K562 (cell line): ENCODE results near the gene INHA. TPM values are rescaled to one million over a fixed set of nuclear protein-coding genes. Genes with fewer than 3 reads are reported as not detected.

ENCODE experiments used
- AFF1 ChIP-seq, 2 experiments: fragments of 450-650 bp; IDR thresholded peaks; 2 replicates each; pipeline ENCODE4 v1.6.1; 2018; ENCODE audit warnings: mild to moderate bottlenecking in 2 of 2, low read depth in 1 of 2; ENCODE audit not compliant: partially characterized antibody in 2 of 2
- CC2D1A ChIP-seq: fragments of 450-650 bp; IDR thresholded peaks from 2 replicates; pipeline ENCODE4 v1.6.1; 2017; ENCODE audit warnings: mild to moderate bottlenecking
- E2F4 ChIP-seq: sonication (generic); formaldehyde crosslinking; IDR thresholded peaks from 2 replicates; pipeline ENCODE4 v1.8.0; 2022; ENCODE audit warnings: mild to moderate bottlenecking, low read depth, missing genetic modification reagents
- GTF2F1 ChIP-seq: IDR thresholded peaks from 2 replicates; pipeline ENCODE4 v1.6.1; 2011; ENCODE audit warnings: low read depth, low read length, improper control_type of control experiment
- GTF3C2 ChIP-seq: IDR thresholded peaks from 3 replicates; pipeline ENCODE4 v1.6.1; 2011; ENCODE audit warnings: borderline replicate concordance, mild to moderate bottlenecking, moderate library complexity; ENCODE audit not compliant: insufficient read length; ENCODE audit errors: extremely low read depth
- HDAC6 ChIP-seq: IDR thresholded peaks from 2 replicates; pipeline ENCODE4 v1.6.1; 2012; ENCODE audit warnings: low read depth, mild to moderate bottlenecking, control low read depth, inconsistent platforms, low read length, moderate library complexity
- HEY1 ChIP-seq: fragments of 250-450 bp; sonication (Bioruptor Pico); IDR thresholded peaks from 2 replicates; pipeline ENCODE4 v1.5.0; 2020; ENCODE audit warnings: mild to moderate bottlenecking, moderate library complexity, borderline replicate concordance
- HMG20B ChIP-seq: fragments of 250-450 bp; sonication (Bioruptor Pico); IDR thresholded peaks from 2 replicates; pipeline ENCODE4 v1.5.0; 2021; ENCODE audit warnings: mild to moderate bottlenecking
- NUFIP1 ChIP-seq: fragments of 450-650 bp; IDR thresholded peaks from 2 replicates; pipeline ENCODE4 v1.6.1; 2018; ENCODE audit not compliant: partially characterized antibody
- SRSF3 ChIP-seq: fragments of 200-400 bp; formaldehyde crosslinking; IDR thresholded peaks from 2 replicates; pipeline ENCODE4 v1.6.1; 2016; ENCODE audit warnings: mild to moderate bottlenecking, low read length, moderate library complexity; ENCODE audit not compliant: insufficient read depth
- ZBTB1 ChIP-seq: sonication (generic); formaldehyde crosslinking; IDR thresholded peaks from 2 replicates; pipeline ENCODE4 v1.8.1; 2023; ENCODE audit warnings: missing genetic modification reagents, low read depth, mild to moderate bottlenecking, borderline replicate concordance
- ZBTB9 ChIP-seq: fragments of 450-650 bp; formaldehyde crosslinking; IDR thresholded peaks from 2 replicates; pipeline ENCODE4 v1.4.0; 2020; ENCODE audit warnings: mild to moderate bottlenecking, moderate library complexity
- ZNF444 ChIP-seq: fragments of 250-450 bp; sonication (Bioruptor Pico); IDR thresholded peaks from 2 replicates; pipeline ENCODE4 v1.4.0; 2020; ENCODE audit warnings: mild to moderate bottlenecking, moderate library complexity
- ZSCAN29 ChIP-seq: fragments of 450-650 bp; IDR thresholded peaks from 2 replicates; pipeline ENCODE4 v1.6.1; 2017
- polyA plus RNA-seq, 8 experiments: library from polyadenylated mRNA; depleted of rRNA in 4 of 8; stranded (reverse) in 5 of 8; unstranded in 3 of 8; fragments of >200 nt; fragmentation: Nextera tagmentation in 2 of 8; fragmentation: Illumina TruSeq in 1 of 8; extraction: Ambion mirVana in 2 of 8; extraction: Trizol in 1 of 8; gene quantifications; 2 replicates each; pipeline versions ENCODE4 v1.2.1 to v1.2.3, GENCODE V29; 2011 to 2014; ENCODE audit warnings: inconsistent platforms in 1 of 8, missing spikeins in 1 of 8
- total RNA-seq, 7 experiments: library from RNA; depleted of rRNA in 6 of 7; stranded (reverse); fragments of >200 nt in 6 of 7; fragmentation: Illumina TruSeq in 2 of 7; extraction: Trizol in 2 of 7; gene quantifications; 2 replicates each; pipeline versions ENCODE4 v1.2.1 to v1.2.3, GENCODE V29; 2011 to 2021; ENCODE audit warnings: low replicate concordance in 1 of 7

INHA gene
- total and polyA plus RNA-seq, 9 of the 15 experiments (the other 6 are each of a cell fraction or from before 2014, with no cell fraction given): 0.07 to 1.9 (median 0.40) TPM

GRCh38 chr2:219571311-219572236 lies 536 bp upstream of the INHA start, which contains the start of gene OBSL1 (continued):
- TF ChIP-seq HDAC6 (no peak), E2F4 (CRISPR knock-in tag) (no peak), SRSF3 (no peak), NUFIP1 (no peak), GTF2F1 (no peak), GTF3C2 (no peak), ZNF444 (no peak), HMG20B (no peak), HEY1 (CRISPR knock-in tag) (no peak), ZBTB1 (CRISPR knock-in tag) (no peak), CC2D1A (0 out of 2 replicates have a peak, but pooled peaks have one; percentile 21), ZSCAN29 (no peak), AFF1 (IDR thresholded peaks at IDR 0.05; ENCODE audit: low read depth in 1 of 2, partially characterized antibody in 2 of 2) (peak in 1 of 2 experiments; percentile 46), ZBTB9 (CRISPR knock-in tag) (no peak)
